HL-60 (cell line): ENCODE data around the gene UGGT1.

ENCODE experiments used
- GABPA ChIP-seq: IDR thresholded peaks from 2 replicates; pipeline ENCODE4 v1.6.1; 2012; ENCODE audit warnings: low read depth
- POLR2AphosphoS5 ChIP-seq: IDR thresholded peaks from 2 replicates; pipeline ENCODE4 v1.6.1; 2012; ENCODE audit warnings: low read depth
- SPI1 ChIP-seq: IDR thresholded peaks from 2 replicates; pipeline ENCODE4 v1.6.1; 2012; ENCODE audit warnings: low read depth, mild to moderate bottlenecking, borderline replicate concordance
- TF ChIP-seq, protein P1 (sequence below): IDR thresholded peaks from one replicate; pipeline ENCODE4 v1.5.1; 2011; ENCODE audit warnings: low read length, control low read depth, inconsistent platforms; ENCODE audit not compliant: insufficient read depth
- TF ChIP-seq, protein P2 (sequence below): IDR thresholded peaks from 2 replicates; pipeline ENCODE4 v1.6.1; 2012; ENCODE audit warnings: low read depth; ENCODE audit not compliant: insufficient replicate concordance

GRCh38 chr2:128237081-128237534 lies 146.1 kb downstream of the UGGT1 start:
- TF ChIP-seq, protein P1, sequence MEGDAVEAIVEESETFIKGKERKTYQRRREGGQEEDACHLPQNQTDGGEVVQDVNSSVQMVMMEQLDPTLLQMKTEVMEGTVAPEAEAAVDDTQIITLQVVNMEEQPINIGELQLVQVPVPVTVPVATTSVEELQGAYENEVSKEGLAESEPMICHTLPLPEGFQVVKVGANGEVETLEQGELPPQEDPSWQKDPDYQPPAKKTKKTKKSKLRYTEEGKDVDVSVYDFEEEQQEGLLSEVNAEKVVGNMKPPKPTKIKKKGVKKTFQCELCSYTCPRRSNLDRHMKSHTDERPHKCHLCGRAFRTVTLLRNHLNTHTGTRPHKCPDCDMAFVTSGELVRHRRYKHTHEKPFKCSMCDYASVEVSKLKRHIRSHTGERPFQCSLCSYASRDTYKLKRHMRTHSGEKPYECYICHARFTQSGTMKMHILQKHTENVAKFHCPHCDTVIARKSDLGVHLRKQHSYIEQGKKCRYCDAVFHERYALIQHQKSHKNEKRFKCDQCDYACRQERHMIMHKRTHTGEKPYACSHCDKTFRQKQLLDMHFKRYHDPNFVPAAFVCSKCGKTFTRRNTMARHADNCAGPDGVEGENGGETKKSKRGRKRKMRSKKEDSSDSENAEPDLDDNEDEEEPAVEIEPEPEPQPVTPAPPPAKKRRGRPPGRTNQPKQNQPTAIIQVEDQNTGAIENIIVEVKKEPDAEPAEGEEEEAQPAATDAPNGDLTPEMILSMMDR, result no peak
- no peak for TF ChIP-seq POLR2AphosphoS5
- TF ChIP-seq, protein P2, sequence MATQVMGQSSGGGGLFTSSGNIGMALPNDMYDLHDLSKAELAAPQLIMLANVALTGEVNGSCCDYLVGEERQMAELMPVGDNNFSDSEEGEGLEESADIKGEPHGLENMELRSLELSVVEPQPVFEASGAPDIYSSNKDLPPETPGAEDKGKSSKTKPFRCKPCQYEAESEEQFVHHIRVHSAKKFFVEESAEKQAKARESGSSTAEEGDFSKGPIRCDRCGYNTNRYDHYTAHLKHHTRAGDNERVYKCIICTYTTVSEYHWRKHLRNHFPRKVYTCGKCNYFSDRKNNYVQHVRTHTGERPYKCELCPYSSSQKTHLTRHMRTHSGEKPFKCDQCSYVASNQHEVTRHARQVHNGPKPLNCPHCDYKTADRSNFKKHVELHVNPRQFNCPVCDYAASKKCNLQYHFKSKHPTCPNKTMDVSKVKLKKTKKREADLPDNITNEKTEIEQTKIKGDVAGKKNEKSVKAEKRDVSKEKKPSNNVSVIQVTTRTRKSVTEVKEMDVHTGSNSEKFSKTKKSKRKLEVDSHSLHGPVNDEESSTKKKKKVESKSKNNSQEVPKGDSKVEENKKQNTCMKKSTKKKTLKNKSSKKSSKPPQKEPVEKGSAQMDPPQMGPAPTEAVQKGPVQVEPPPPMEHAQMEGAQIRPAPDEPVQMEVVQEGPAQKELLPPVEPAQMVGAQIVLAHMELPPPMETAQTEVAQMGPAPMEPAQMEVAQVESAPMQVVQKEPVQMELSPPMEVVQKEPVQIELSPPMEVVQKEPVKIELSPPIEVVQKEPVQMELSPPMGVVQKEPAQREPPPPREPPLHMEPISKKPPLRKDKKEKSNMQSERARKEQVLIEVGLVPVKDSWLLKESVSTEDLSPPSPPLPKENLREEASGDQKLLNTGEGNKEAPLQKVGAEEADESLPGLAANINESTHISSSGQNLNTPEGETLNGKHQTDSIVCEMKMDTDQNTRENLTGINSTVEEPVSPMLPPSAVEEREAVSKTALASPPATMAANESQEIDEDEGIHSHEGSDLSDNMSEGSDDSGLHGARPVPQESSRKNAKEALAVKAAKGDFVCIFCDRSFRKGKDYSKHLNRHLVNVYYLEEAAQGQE, result no peak
- no peak for TF ChIP-seq GABPA
- no peak for TF ChIP-seq SPI1
